ENCODE results near the gene ZBTB20.

Gene ZBTB20

DNA sequence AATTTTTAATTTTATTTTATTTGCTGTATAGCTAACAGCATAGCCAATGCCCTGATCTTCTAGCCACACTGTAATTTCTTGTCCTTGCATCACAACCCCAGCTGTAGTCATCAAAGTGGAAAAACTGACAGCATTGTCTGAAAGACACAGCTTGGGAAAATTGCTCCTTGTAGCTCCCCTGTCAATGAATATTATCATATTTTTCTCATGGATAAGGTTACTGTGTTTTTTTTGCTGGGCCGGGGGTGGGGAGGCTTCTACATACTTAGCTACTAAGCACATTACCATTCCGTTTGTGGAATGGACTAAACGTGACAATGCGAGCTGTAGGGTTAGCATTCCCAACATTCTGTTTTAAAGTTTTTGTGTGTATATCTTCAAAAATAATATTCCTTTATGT is 472.0 kb downstream of the ZBTB20 start:
- Histone ChIP-seq H3K27me3 (ENCODE audit: insufficient read depth, poor library complexity, severe bottlenecking) (peaks cover 2% of the 10 kb centered on the region), H3K27ac (replicated peaks) (no peak overlapping the region), H3K4me3 (replicated peaks; ENCODE audit: insufficient read depth, low read length) (no peak overlapping the region)
- no peak for DNase-seq (ENCODE audit: low read depth in 1 of 2, low spot score in 1 of 2)
- TF ChIP-seq SPI1 (IDR thresholded peaks at IDR 0.05; ENCODE audit: borderline replicate concordance, low read depth) (no peak), POLR2AphosphoS5 (IDR thresholded peaks at IDR 0.05; ENCODE audit: low read depth) (no peak), GABPA (IDR thresholded peaks at IDR 0.05; ENCODE audit: low read depth) (no peak)
- TF ChIP-seq, protein P1, sequence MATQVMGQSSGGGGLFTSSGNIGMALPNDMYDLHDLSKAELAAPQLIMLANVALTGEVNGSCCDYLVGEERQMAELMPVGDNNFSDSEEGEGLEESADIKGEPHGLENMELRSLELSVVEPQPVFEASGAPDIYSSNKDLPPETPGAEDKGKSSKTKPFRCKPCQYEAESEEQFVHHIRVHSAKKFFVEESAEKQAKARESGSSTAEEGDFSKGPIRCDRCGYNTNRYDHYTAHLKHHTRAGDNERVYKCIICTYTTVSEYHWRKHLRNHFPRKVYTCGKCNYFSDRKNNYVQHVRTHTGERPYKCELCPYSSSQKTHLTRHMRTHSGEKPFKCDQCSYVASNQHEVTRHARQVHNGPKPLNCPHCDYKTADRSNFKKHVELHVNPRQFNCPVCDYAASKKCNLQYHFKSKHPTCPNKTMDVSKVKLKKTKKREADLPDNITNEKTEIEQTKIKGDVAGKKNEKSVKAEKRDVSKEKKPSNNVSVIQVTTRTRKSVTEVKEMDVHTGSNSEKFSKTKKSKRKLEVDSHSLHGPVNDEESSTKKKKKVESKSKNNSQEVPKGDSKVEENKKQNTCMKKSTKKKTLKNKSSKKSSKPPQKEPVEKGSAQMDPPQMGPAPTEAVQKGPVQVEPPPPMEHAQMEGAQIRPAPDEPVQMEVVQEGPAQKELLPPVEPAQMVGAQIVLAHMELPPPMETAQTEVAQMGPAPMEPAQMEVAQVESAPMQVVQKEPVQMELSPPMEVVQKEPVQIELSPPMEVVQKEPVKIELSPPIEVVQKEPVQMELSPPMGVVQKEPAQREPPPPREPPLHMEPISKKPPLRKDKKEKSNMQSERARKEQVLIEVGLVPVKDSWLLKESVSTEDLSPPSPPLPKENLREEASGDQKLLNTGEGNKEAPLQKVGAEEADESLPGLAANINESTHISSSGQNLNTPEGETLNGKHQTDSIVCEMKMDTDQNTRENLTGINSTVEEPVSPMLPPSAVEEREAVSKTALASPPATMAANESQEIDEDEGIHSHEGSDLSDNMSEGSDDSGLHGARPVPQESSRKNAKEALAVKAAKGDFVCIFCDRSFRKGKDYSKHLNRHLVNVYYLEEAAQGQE (IDR thresholded peaks at IDR 0.05; ENCODE audit: insufficient replicate concordance, low read depth) = no peak
- TF ChIP-seq, protein P2, sequence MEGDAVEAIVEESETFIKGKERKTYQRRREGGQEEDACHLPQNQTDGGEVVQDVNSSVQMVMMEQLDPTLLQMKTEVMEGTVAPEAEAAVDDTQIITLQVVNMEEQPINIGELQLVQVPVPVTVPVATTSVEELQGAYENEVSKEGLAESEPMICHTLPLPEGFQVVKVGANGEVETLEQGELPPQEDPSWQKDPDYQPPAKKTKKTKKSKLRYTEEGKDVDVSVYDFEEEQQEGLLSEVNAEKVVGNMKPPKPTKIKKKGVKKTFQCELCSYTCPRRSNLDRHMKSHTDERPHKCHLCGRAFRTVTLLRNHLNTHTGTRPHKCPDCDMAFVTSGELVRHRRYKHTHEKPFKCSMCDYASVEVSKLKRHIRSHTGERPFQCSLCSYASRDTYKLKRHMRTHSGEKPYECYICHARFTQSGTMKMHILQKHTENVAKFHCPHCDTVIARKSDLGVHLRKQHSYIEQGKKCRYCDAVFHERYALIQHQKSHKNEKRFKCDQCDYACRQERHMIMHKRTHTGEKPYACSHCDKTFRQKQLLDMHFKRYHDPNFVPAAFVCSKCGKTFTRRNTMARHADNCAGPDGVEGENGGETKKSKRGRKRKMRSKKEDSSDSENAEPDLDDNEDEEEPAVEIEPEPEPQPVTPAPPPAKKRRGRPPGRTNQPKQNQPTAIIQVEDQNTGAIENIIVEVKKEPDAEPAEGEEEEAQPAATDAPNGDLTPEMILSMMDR (IDR thresholded peaks at IDR 0.05; ENCODE audit: insufficient read depth, low read length) = no peak

DNA sequence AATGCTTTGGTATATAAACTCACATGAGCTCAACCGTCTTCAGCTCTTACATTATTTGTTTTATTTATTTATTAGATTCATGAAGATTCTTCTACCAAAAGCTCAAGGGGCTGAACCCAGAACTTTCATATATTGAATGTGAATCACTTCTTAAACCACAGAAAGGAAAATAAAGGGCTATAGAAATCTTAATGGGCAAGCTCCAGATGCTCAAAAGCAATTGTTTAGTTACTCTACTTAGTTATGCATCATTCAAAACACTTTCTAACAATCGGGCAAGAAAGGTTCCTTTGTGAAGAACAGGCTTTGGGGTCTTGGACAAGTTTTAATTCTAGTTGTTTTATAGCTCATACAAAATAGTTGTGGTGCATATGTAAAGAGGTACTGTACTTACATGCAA is 473.1 kb downstream of the ZBTB20 start:
- no peak for DNase-seq (ENCODE audit: low read depth in 1 of 2, low spot score in 1 of 2)
- Histone ChIP-seq H3K27ac (replicated peaks) (no peak overlapping the region), H3K27me3 (ENCODE audit: insufficient read depth, poor library complexity, severe bottlenecking) (peaks cover 2% of the 10 kb centered on the region), H3K4me3 (replicated peaks; ENCODE audit: insufficient read depth, low read length) (no peak overlapping the region)
- TF ChIP-seq, protein P2 (IDR thresholded peaks at IDR 0.05; ENCODE audit: insufficient read depth, low read length) = no peak
- TF ChIP-seq GABPA (IDR thresholded peaks at IDR 0.05; ENCODE audit: low read depth) (no peak), POLR2AphosphoS5 (IDR thresholded peaks at IDR 0.05; ENCODE audit: low read depth) (no peak), SPI1 (IDR thresholded peaks at IDR 0.05; ENCODE audit: borderline replicate concordance, low read depth) (no peak)
- TF ChIP-seq, protein P1 (IDR thresholded peaks at IDR 0.05; ENCODE audit: insufficient replicate concordance, low read depth) = no peak

DNA sequence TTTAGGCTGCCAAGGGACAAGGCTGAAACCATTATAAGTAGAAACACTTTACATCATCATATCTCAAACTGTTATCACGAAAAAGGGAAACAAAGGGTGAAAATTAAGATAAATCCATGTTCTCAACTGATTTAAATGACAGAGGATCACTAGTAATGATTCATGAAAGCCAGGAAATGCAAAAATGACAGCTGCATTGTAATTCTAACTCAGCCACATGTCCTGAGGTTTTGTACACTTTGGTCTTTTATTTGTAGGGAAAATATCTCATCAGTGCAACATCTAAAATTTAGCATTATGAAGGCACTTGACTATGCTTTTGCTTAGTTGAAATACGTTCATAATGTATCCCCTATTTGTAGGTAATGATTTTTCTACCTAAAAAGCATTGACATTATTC is 473.6 kb downstream of the ZBTB20 start:
- Histone ChIP-seq H3K4me3 (replicated peaks; ENCODE audit: insufficient read depth, low read length) (no peak overlapping the region), H3K27ac (replicated peaks) (no peak overlapping the region), H3K27me3 (ENCODE audit: insufficient read depth, poor library complexity, severe bottlenecking) (peaks cover 2% of the 10 kb centered on the region)
- TF ChIP-seq SPI1 (IDR thresholded peaks at IDR 0.05; ENCODE audit: borderline replicate concordance, low read depth) (no peak), GABPA (IDR thresholded peaks at IDR 0.05; ENCODE audit: low read depth) (no peak), POLR2AphosphoS5 (IDR thresholded peaks at IDR 0.05; ENCODE audit: low read depth) (no peak)
- TF ChIP-seq, protein P2 (IDR thresholded peaks at IDR 0.05; ENCODE audit: insufficient read depth, low read length) = no peak
- TF ChIP-seq, protein P1 (IDR thresholded peaks at IDR 0.05; ENCODE audit: insufficient replicate concordance, low read depth) = no peak
- DNase-seq (ENCODE audit: low read depth in 1 of 2, low spot score in 1 of 2) = no peak
